Neural cell (in vitro differentiated cells): ENCODE results near the gene ADRA2B. TPM values are rescaled to one million over a fixed set of nuclear protein-coding genes. Genes with fewer than 3 reads are reported as not detected.

Experiments used
- H2AFZ ChIP-seq: fragments of 200-600, 300-800 bp; sonication (generic), shearing (Covaris generic); 2 replicates; pipeline ENCODE4 v1.6.0; 2014; ENCODE audit warnings: low read depth, mild to moderate bottlenecking, antibody characterized with exemption, low read length, moderate library complexity
- H3F3A ChIP-seq: fragments of 200-600 bp; shearing (Covaris generic); 2 replicates; pipeline ENCODE4 v1.6.1; 2016; ENCODE audit warnings: mild to moderate bottlenecking, moderate library complexity, mixed read lengths, antibody characterized with exemption, low read length; ENCODE audit not compliant: insufficient read depth, poor library complexity, severe bottlenecking
- H3K27ac ChIP-seq: fragments of 200-600, 300-800 bp; sonication (generic), shearing (Covaris generic); 2 replicates; pipeline ENCODE4 v1.5.1; 2014; ENCODE audit warnings: mild to moderate bottlenecking, low read length, moderate library complexity
- H3K27me3 ChIP-seq: fragments of 300-800, 200-600 bp; sonication (generic), shearing (Covaris generic); 2 replicates; pipeline ENCODE4 v1.6.0; 2014; ENCODE audit warnings: mild to moderate bottlenecking, low read depth, low read length, moderate library complexity; ENCODE audit not compliant: insufficient read depth
- H3K36me3 ChIP-seq: fragments of 300-800, 200-600 bp; sonication (generic), shearing (Covaris generic); 2 replicates; pipeline ENCODE4 v1.5.1; 2014; ENCODE audit warnings: mild to moderate bottlenecking, antibody characterized with exemption, low read length, moderate library complexity; ENCODE audit not compliant: insufficient read depth
- H3K4me2 ChIP-seq: fragments of 300-800, 200-600 bp; sonication (generic), shearing (Covaris generic); 2 replicates; pipeline ENCODE4 v1.6.0; 2014; ENCODE audit warnings: mild to moderate bottlenecking, low read length
- H3K4me3 ChIP-seq: fragments of 300-800, 200-600 bp; sonication (generic), shearing (Covaris generic); 2 replicates; pipeline ENCODE4 v1.5.1; 2014; ENCODE audit warnings: mild to moderate bottlenecking, low read length, moderate library complexity
- H3K79me2 ChIP-seq: fragments of 200-600 bp; shearing (Covaris generic); replicated peaks from 2 replicates; pipeline ENCODE4 v1.6.0; 2014; ENCODE audit warnings: mild to moderate bottlenecking, low read length, moderate library complexity; ENCODE audit not compliant: insufficient read depth
- H3K9ac ChIP-seq: fragments of 300-800, 200-600 bp; sonication (generic), shearing (Covaris generic); 2 replicates; pipeline ENCODE4 v1.6.1; 2016; ENCODE audit warnings: mild to moderate bottlenecking, low read length, mixed read lengths
- H3K9me2 ChIP-seq: fragments of 200-600 bp; shearing (Covaris generic); 2 replicates; pipeline ENCODE4 v1.6.1; 2016; ENCODE audit warnings: mild to moderate bottlenecking, low read length, mixed read lengths; ENCODE audit not compliant: insufficient read depth
- H3K9me3 ChIP-seq: fragments of 200-600, 300-800 bp; sonication (generic), shearing (Covaris generic); 2 replicates; pipeline ENCODE4 v1.6.1; 2016; ENCODE audit warnings: mild to moderate bottlenecking, mixed run types, low read length, moderate library complexity, mixed read lengths
- H4K20me1 ChIP-seq: fragments of 200-600 bp; shearing (Covaris generic); 2 replicates; pipeline ENCODE4 v1.6.1; 2016; ENCODE audit warnings: mild to moderate bottlenecking, mixed run types; ENCODE audit not compliant: insufficient read depth
- EP300 ChIP-seq: fragments of 450-650 bp; conservative IDR thresholded peaks from 2 replicates; pipeline ENCODE4 v1.6.1; 2014; ENCODE audit warnings: antibody characterized with exemption, mild to moderate bottlenecking, moderate library complexity; ENCODE audit not compliant: poor library complexity, severe bottlenecking
- EZH2 ChIP-seq: fragments of 200-600, 300-800 bp; shearing (Covaris generic), sonication (generic); IDR thresholded peaks from 2 replicates; pipeline ENCODE4 v1.6.1; 2014; ENCODE audit warnings: antibody characterized with exemption, low read length, borderline replicate concordance, mild to moderate bottlenecking; ENCODE audit not compliant: insufficient read depth, poor library complexity, severe bottlenecking
- MXI1 ChIP-seq: fragments of 450-650 bp; conservative IDR thresholded peaks from 2 replicates; pipeline ENCODE4 v1.6.1; 2014; ENCODE audit warnings: antibody characterized with exemption, mild to moderate bottlenecking; ENCODE audit not compliant: poor library complexity, severe bottlenecking
- POLR2AphosphoS5 ChIP-seq: IDR thresholded peaks from 2 replicates; pipeline ENCODE4 v1.6.1; 2012
- RAD21 ChIP-seq: fragments of 450-650 bp; conservative IDR thresholded peaks from 2 replicates; pipeline ENCODE4 v1.6.1; 2014; ENCODE audit warnings: antibody characterized with exemption, mild to moderate bottlenecking, moderate library complexity
- SMC3 ChIP-seq: fragments of 450-650 bp; conservative IDR thresholded peaks from 2 replicates; pipeline ENCODE4 v1.6.1; 2014; ENCODE audit warnings: antibody characterized with exemption, mild to moderate bottlenecking, moderate library complexity; ENCODE audit not compliant: poor library complexity
- TAF1 ChIP-seq: IDR thresholded peaks from 2 replicates; pipeline ENCODE4 v1.6.1; 2012; ENCODE audit warnings: low read depth
- polyA plus RNA-seq: library from polyadenylated mRNA; depleted of rRNA; stranded (reverse); fragments of >200 nt; gene quantifications from 2 replicates; pipeline ENCODE4 v1.2.3, GENCODE V29; 2014
- TF ChIP-seq, protein P1 (sequence below): fragments of 450-650 bp; IDR thresholded peaks from 2 replicates; pipeline ENCODE4 v1.5.1; 2014; ENCODE audit warnings: antibody characterized with exemption, mild to moderate bottlenecking, moderate library complexity; ENCODE audit not compliant: poor library complexity, severe bottlenecking
- TF ChIP-seq, protein P2 (sequence below): IDR thresholded peaks from 2 replicates; pipeline ENCODE4 v1.6.1; 2012; ENCODE audit warnings: borderline replicate concordance

ADRA2B gene
- polyA plus RNA-seq, 1 donor from 2014 or later: not detected

DNA sequence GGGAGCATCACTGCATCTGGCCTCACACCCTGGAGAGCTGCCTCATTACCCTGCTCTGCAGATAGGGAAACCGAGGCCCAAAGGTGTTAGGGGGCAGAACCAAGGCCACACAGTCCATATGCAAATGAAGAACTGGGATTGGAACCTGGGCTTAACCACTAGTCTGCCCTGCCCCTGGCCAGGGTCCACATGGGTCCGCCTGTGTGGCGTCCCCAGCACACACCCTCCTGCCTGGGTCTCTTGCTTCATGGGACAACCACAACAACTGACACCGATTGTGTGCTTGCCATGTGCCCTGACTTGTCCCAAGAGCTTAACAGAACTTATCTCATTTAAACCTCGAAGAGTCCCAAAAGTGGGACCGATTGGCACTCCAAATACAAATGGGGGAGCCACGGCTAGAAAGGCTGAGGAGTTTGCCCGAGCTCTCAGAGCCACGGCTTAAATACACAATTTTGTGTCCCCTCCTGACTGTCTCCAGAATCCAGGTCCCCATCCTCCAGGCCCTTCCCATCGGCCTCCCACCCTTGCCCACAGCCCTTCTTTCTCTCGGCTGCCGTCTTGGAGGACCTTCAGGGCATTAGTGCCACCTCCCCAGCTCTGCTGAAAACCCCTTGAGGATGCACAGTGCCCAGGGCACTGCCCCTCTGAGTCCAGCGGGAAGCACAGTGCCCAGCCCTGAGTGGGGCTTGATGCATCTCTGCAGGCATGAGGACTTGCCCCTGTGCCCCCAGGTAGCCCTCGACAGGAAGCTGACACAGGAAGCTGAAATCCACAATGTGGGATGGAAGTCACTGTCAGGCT is 34.6 kb upstream of the ADRA2B start:
- TF ChIP-seq TAF1: no peak
- TF ChIP-seq POLR2AphosphoS5: no peak
- TF ChIP-seq MXI1: no peak
- no peak for TF ChIP-seq EP300
- TF ChIP-seq, protein P1, sequence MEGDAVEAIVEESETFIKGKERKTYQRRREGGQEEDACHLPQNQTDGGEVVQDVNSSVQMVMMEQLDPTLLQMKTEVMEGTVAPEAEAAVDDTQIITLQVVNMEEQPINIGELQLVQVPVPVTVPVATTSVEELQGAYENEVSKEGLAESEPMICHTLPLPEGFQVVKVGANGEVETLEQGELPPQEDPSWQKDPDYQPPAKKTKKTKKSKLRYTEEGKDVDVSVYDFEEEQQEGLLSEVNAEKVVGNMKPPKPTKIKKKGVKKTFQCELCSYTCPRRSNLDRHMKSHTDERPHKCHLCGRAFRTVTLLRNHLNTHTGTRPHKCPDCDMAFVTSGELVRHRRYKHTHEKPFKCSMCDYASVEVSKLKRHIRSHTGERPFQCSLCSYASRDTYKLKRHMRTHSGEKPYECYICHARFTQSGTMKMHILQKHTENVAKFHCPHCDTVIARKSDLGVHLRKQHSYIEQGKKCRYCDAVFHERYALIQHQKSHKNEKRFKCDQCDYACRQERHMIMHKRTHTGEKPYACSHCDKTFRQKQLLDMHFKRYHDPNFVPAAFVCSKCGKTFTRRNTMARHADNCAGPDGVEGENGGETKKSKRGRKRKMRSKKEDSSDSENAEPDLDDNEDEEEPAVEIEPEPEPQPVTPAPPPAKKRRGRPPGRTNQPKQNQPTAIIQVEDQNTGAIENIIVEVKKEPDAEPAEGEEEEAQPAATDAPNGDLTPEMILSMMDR: no peak
- TF ChIP-seq SMC3: no peak
- TF ChIP-seq EZH2: no peak
- no peak for TF ChIP-seq RAD21
- TF ChIP-seq, protein P2, sequence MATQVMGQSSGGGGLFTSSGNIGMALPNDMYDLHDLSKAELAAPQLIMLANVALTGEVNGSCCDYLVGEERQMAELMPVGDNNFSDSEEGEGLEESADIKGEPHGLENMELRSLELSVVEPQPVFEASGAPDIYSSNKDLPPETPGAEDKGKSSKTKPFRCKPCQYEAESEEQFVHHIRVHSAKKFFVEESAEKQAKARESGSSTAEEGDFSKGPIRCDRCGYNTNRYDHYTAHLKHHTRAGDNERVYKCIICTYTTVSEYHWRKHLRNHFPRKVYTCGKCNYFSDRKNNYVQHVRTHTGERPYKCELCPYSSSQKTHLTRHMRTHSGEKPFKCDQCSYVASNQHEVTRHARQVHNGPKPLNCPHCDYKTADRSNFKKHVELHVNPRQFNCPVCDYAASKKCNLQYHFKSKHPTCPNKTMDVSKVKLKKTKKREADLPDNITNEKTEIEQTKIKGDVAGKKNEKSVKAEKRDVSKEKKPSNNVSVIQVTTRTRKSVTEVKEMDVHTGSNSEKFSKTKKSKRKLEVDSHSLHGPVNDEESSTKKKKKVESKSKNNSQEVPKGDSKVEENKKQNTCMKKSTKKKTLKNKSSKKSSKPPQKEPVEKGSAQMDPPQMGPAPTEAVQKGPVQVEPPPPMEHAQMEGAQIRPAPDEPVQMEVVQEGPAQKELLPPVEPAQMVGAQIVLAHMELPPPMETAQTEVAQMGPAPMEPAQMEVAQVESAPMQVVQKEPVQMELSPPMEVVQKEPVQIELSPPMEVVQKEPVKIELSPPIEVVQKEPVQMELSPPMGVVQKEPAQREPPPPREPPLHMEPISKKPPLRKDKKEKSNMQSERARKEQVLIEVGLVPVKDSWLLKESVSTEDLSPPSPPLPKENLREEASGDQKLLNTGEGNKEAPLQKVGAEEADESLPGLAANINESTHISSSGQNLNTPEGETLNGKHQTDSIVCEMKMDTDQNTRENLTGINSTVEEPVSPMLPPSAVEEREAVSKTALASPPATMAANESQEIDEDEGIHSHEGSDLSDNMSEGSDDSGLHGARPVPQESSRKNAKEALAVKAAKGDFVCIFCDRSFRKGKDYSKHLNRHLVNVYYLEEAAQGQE: no peak
- Histone ChIP-seq H3K36me3 (no peaks in the 10 kb centered on the region), H3K9me2 (no peaks in the 10 kb centered on the region)

DNA sequence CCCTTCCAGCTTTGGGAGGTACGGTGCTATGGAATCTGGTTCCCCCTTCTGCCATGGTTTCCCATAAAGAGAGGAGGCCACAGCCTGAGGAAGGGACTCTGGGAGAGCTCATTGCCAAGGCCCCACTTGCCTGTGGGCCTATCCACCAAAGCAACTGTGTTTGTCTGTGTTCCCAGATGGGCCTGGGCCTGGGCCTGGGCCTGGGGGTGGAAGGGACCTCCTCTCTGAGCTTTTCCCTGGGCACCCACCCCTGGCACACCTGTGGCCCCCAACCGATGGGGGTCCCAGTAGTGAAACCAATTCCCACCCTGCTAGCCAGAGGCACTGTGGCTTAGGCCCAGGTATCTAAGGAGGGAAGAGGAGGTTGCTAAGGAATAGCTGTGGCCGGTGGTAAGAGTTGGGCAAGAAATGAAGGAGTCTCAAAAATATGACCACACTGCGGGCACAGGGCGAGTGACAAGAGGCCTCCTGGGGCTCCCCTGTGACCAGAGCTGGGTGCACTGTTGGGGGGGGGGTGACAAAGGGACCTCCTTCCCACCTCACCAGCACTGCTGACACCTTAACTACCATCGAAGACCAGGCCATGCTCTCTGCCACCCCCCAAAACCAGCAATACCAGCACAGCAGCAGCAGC is 33.8 kb upstream of the ADRA2B start:
- no peaks in the 10 kb centered on the region for H3K36me3 ChIP-seq
- peaks cover 19% of the 10 kb centered on the region for H3K27me3 ChIP-seq
- TF ChIP-seq, protein P1: no peak
- TF ChIP-seq POLR2AphosphoS5 (no peak), RAD21 (no peak), TAF1 (no peak), EP300 (no peak), SMC3 (no peak), MXI1 (no peak), EZH2 (no peak)
- TF ChIP-seq, protein P2: no peak
- no peak overlapping the region for H3K4me3 ChIP-seq
- H3K4me2 ChIP-seq: no peak overlapping the region
- H3K27ac ChIP-seq: no peak overlapping the region
- no peak overlapping the region for H3K9ac ChIP-seq
- H3K9me3 ChIP-seq: no peaks in the 10 kb centered on the region
- H4K20me1 ChIP-seq: no peaks in the 10 kb centered on the region
- H2AFZ ChIP-seq: no peak overlapping the region
- no peaks in the 10 kb centered on the region for H3K9me2 ChIP-seq
- H3K79me2 ChIP-seq: no peaks in the 10 kb centered on the region
- no peaks in the 10 kb centered on the region for H3F3A ChIP-seq

More for the DNA sequence above, 34.6 kb upstream of the ADRA2B start:
- Histone ChIP-seq H3K27me3 (peaks cover 10% of the 10 kb centered on the region), H3K4me3 (no peak overlapping the region), H4K20me1 (no peaks in the 10 kb centered on the region), H3K4me2 (no peak overlapping the region), H3K9ac (no peak overlapping the region), H3F3A (no peaks in the 10 kb centered on the region), H3K27ac (no peak overlapping the region), H3K79me2 (no peaks in the 10 kb centered on the region), H3K9me3 (no peaks in the 10 kb centered on the region), H2AFZ (no peak overlapping the region)
